ENCODE results near the gene SYT2.
A peak's percentile ranks its signal among the peaks of the same experiment; 100 is the strongest.
"Not testable (repeated sequence)": the region's sequence is repeated elsewhere in the genome, so short reads cannot be mapped to it uniquely, and the experiment has no call there.

The SYT2 gene

DNA sequence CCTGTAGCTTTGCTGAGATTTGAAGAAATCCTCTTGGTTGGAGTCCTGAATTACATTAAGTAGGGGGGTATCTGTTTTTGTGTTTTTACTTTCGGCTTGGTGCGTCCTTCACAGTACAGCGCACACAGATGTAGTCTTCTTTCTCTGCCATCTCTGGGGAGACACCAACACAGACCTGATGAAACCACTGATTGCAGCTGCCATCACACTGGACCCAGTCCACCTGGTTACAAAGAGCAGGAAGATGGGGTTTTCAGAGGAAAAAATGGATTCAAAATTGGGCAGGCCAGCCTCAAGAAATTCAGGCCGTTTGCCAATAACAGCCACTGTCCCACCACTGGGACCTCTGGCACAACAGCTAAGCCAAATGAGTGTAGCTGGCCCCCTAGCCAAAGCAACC lies 18.7 kb upstream of the SYT2 start:
- Histone ChIP-seq H3K9ac (ENCODE audit: low read depth in 1 of 2, low read length in 2 of 2) (no peak overlapping the region), H3K27me3 (ENCODE audit: control insufficient read depth in 1 of 2, insufficient read depth in 2 of 2, low read length in 2 of 2) (no peaks in the 10 kb centered on the region), H3K4me1 (ENCODE audit: control insufficient read depth in 1 of 2, insufficient read depth in 2 of 2, low read length in 2 of 2) (no peaks in the 10 kb centered on the region), H3K9me3 (ENCODE audit: control insufficient read depth in 1 of 2, low read length in 2 of 2) (no peaks in the 10 kb centered on the region), H3K36me3 (ENCODE audit: control insufficient read depth in 1 of 2, insufficient read depth in 2 of 2, low read length in 2 of 2) (peaks cover 58 to 76% of the 10 kb centered on the region in 2 donors), H3K4me3 (ENCODE audit: low read depth in 1 of 2, low read length in 2 of 2) (no peak overlapping the region), H3K27ac (ENCODE audit: low read depth, low read length) (no peak overlapping the region)

DNA sequence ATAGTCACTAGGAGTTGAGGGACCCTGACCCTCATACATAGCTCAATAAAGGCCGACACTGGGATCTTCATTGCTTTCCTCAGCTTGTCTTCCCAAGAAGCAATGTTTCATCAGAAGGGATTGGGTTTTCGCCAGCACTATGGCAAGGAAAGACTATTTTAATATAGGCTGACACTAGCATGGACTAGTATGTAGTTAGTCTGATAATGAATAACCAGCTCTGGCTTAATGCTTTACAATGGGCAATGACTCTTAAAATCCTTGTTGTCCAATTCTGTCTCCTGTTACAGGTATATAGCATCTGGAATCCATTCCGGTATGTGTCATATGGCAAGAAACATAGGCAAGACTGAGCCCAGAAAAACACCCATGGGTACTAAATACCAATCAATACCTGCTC lies 15.3 kb upstream of the SYT2 start:
- Histone ChIP-seq H3K36me3 (ENCODE audit: control insufficient read depth in 1 of 2, insufficient read depth in 2 of 2, low read length in 2 of 2) (peaks cover 29 to 51% of the 10 kb centered on the region in 2 donors), H3K4me1 (ENCODE audit: control insufficient read depth in 1 of 2, insufficient read depth in 2 of 2, low read length in 2 of 2) (no peaks in the 10 kb centered on the region), H3K9me3 (ENCODE audit: control insufficient read depth in 1 of 2, low read length in 2 of 2) (no peaks in the 10 kb centered on the region), H3K27ac (ENCODE audit: low read depth, low read length) (no peak overlapping the region), H3K4me3 (ENCODE audit: low read depth in 1 of 2, low read length in 2 of 2) (no peak overlapping the region), H3K9ac (ENCODE audit: low read depth in 1 of 2, low read length in 2 of 2) (no peak overlapping the region), H3K27me3 (ENCODE audit: control insufficient read depth in 1 of 2, insufficient read depth in 2 of 2, low read length in 2 of 2) (no peaks in the 10 kb centered on the region)

DNA sequence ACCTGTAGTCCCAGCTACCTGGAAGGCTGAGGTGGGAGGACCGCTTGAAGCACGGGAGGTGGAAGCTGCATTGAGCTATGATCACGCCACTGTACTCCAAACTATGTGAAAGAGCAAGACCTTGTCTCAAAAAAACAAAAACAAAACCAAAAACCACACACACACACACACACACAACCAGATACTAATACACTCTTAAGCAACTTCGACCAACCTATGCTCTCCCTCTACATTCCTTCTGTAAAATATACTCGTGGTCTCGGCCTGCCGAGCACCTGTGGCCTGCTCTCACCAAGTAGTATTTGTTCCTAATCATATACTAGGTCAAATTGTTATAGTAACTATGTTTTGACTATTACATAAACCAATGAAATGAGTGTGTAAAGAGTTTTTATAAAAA lies 13.5 kb upstream of the SYT2 start:
- Histone ChIP-seq H3K9ac (ENCODE audit: low read depth in 1 of 2, low read length in 2 of 2) (no peak overlapping the region), H3K4me1 (ENCODE audit: control insufficient read depth in 1 of 2, insufficient read depth in 2 of 2, low read length in 2 of 2) (no peaks in the 10 kb centered on the region), H3K27me3 (ENCODE audit: control insufficient read depth in 1 of 2, insufficient read depth in 2 of 2, low read length in 2 of 2) (peaks cover 0 to 2% of the 10 kb centered on the region in 2 donors), H3K4me3 (ENCODE audit: low read depth in 1 of 2, low read length in 2 of 2) (no peak overlapping the region), H3K36me3 (ENCODE audit: control insufficient read depth in 1 of 2, insufficient read depth in 2 of 2, low read length in 2 of 2) (peaks cover 12 to 33% of the 10 kb centered on the region in 2 donors), H3K9me3 (ENCODE audit: control insufficient read depth in 1 of 2, low read length in 2 of 2) (no peaks in the 10 kb centered on the region), H3K27ac (ENCODE audit: low read depth, low read length) (no peak overlapping the region)

DNA sequence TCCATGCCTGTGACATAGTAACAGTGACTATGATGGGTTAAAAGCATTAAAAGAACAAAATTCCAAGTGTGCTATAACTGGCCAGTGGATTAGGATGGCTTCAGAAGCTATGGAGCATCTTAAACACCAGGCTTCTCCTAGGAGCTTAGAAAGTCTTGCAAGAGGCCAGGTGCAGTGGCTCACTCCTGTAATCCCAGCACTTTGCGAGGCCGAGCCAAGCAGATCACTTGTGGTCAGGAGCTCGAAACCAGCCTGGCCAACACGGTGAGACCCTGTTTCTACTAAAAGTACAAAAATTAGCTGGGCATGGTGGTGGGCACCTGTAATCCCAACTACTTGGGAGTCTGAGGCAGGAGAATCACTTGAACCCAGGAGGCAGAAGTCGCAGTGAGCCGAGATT lies 12.8 kb upstream of the SYT2 start:
- not testable (repeated sequence) for H3K9ac ChIP-seq (ENCODE audit: low read depth in 1 of 2, low read length in 2 of 2); H3K27ac ChIP-seq (ENCODE audit: low read depth, low read length); H3K4me1 ChIP-seq (ENCODE audit: control insufficient read depth in 1 of 2, insufficient read depth in 2 of 2, low read length in 2 of 2); H3K27me3 ChIP-seq (ENCODE audit: control insufficient read depth in 1 of 2, insufficient read depth in 2 of 2, low read length in 2 of 2); H3K4me3 ChIP-seq (ENCODE audit: low read depth in 1 of 2, low read length in 2 of 2); H3K9me3 ChIP-seq (ENCODE audit: control insufficient read depth in 1 of 2, low read length in 2 of 2)
- peaks cover 7 to 27% of the 10 kb centered on the region in 2 donors for H3K36me3 ChIP-seq (ENCODE audit: control insufficient read depth in 1 of 2, insufficient read depth in 2 of 2, low read length in 2 of 2)

DNA sequence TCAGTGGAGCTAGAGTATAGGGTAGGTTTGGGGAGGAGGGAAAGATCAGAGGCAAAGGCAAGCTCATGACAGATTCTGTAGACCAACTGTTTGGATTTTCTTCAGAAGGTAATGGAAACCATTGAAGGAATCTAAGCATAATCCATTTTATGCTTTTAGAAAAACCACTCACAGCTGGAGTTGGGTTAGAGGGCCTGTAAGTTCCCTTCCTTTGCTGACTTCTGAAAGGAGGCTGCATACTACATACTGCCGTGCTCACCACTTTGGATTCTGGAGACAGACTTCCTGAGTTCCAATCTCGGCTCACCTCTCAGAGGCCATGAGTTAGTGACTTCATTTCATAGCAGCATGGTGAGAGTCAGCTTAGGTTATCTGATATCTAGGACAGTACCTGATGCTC lies 6.4 kb upstream of the SYT2 start:
- Histone ChIP-seq H3K36me3 (ENCODE audit: control insufficient read depth in 1 of 2, insufficient read depth in 2 of 2, low read length in 2 of 2) (no peaks in the 10 kb centered on the region), H3K4me3 (ENCODE audit: low read depth in 1 of 2, low read length in 2 of 2) (no peak overlapping the region), H3K4me1 (ENCODE audit: control insufficient read depth in 1 of 2, insufficient read depth in 2 of 2, low read length in 2 of 2) (no peaks in the 10 kb centered on the region), H3K27me3 (ENCODE audit: control insufficient read depth in 1 of 2, insufficient read depth in 2 of 2, low read length in 2 of 2) (peaks cover 7 to 9% of the 10 kb centered on the region in 2 donors), H3K9me3 (ENCODE audit: control insufficient read depth in 1 of 2, low read length in 2 of 2) (no peaks in the 10 kb centered on the region), H3K9ac (ENCODE audit: low read depth in 1 of 2, low read length in 2 of 2) (no peak overlapping the region), H3K27ac (ENCODE audit: low read depth, low read length) (no peak overlapping the region)

DNA sequence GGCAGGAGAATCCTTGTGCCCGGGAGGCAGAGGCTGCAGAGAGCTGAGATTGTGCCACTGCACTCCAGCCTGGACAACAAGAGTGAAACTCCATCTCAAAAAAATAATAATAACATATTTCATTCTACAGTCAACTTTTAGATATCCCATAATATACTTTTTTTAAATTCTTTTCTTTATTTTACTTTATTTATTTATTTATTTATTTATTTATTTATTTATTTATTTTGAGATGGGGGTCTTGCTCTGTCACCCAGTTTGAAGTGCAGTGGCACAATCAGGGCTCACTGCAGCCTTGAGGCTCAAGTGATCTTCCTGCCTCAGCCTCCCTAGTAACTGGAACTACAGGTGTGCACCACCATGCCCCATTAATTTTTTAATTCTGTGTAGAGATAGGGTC lies 3.9 kb upstream of the SYT2 start:
- not testable (repeated sequence) for H3K9ac ChIP-seq (ENCODE audit: low read depth in 1 of 2, low read length in 2 of 2); H3K27ac ChIP-seq (ENCODE audit: low read depth, low read length); H3K4me3 ChIP-seq (ENCODE audit: low read depth in 1 of 2, low read length in 2 of 2); H3K9me3 ChIP-seq (ENCODE audit: control insufficient read depth in 1 of 2, low read length in 2 of 2); H3K36me3 ChIP-seq (ENCODE audit: control insufficient read depth in 1 of 2, insufficient read depth in 2 of 2, low read length in 2 of 2)
- H3K27me3 ChIP-seq (ENCODE audit: control insufficient read depth in 1 of 2, insufficient read depth in 2 of 2, low read length in 2 of 2) = peaks cover 25 to 26% of the 10 kb centered on the region in 2 donors
- H3K4me1 ChIP-seq (ENCODE audit: control insufficient read depth in 1 of 2, insufficient read depth in 2 of 2, low read length in 2 of 2) = peaks cover 9 to 11% of the 10 kb centered on the region in 2 donors

DNA sequence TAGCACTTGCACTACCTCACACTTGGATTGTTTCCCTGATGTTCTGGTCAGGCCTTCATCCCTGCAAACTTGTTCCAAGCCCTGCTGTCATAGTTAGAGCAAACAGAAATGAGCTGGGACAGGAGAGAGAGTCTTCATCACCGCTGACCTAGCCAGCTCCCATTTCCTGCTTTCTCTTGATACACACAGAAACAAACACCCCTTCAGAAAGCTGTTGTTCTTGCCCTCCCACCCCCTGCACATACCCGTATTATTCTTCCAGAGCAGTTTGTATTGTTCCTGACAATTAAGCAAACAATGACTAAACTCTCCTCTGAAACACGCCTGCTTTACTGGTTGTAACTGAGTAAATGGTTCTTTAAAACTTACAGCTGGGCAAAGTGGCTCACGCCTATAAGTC lies 2.9 kb upstream of the SYT2 start:
- no peak overlapping the region for H3K9ac ChIP-seq (ENCODE audit: low read depth in 1 of 2, low read length in 2 of 2)
- H3K4me3 ChIP-seq (ENCODE audit: low read depth in 1 of 2, low read length in 2 of 2) = no peak overlapping the region
- H3K27me3 ChIP-seq (ENCODE audit: control insufficient read depth in 1 of 2, insufficient read depth in 2 of 2, low read length in 2 of 2) = peaks cover 32 to 37% of the 10 kb centered on the region in 2 donors
- no peaks in the 10 kb centered on the region for H3K9me3 ChIP-seq (ENCODE audit: control insufficient read depth in 1 of 2, low read length in 2 of 2)
- peaks cover 9 to 11% of the 10 kb centered on the region in 2 donors for H3K4me1 ChIP-seq (ENCODE audit: control insufficient read depth in 1 of 2, insufficient read depth in 2 of 2, low read length in 2 of 2)
- H3K36me3 ChIP-seq (ENCODE audit: control insufficient read depth in 1 of 2, insufficient read depth in 2 of 2, low read length in 2 of 2) = no peaks in the 10 kb centered on the region
- H3K27ac ChIP-seq (ENCODE audit: low read depth, low read length) = no peak overlapping the region

DNA sequence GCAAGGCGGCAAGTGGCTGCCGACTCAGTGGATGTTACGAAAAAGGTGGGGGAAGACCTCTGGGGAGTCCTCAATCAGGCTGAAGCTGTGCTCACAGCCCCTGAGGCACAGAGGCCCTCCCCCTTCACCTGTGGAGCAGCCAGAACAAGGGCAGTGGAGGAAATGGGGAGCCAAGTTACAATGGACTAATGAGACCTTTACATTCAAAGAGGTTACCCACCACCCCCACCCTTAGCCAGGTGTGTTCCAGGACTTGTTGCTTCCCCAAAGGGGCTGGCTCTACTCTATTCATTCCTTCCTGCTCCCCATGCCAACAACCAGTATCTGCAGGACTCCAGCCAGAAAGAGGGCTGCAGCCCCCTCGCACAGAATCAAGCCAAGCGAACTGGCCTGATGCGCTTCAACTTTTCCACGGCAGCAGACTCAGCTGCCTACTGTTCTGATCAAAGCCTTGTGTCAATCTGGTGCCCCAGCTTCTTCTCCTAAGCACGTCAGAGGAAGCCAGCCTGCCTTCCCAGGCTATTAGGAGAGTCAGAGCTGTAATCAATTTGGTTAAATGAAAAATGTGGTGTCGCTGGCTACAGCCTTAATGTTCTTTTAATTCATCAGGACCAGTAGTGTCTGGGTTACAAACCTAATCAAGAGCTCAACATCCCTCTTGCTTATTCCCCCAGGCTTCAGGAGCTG lies 1.8 kb upstream of the SYT2 start:
- H3K4me1 ChIP-seq (ENCODE audit: control insufficient read depth in 1 of 2, insufficient read depth in 2 of 2, low read length in 2 of 2) = peaks cover 9 to 11% of the 10 kb centered on the region in 2 donors
- no peak overlapping the region for H3K4me3 ChIP-seq (ENCODE audit: low read depth in 1 of 2, low read length in 2 of 2)
- H3K9me3 ChIP-seq (ENCODE audit: control insufficient read depth in 1 of 2, low read length in 2 of 2) = no peaks in the 10 kb centered on the region
- H3K9ac ChIP-seq (ENCODE audit: low read depth in 1 of 2, low read length in 2 of 2) = no peak overlapping the region
- no peak overlapping the region for H3K27ac ChIP-seq (ENCODE audit: low read depth, low read length)
- no peaks in the 10 kb centered on the region for H3K36me3 ChIP-seq (ENCODE audit: control insufficient read depth in 1 of 2, insufficient read depth in 2 of 2, low read length in 2 of 2)
- H3K27me3 ChIP-seq (ENCODE audit: control insufficient read depth in 1 of 2, insufficient read depth in 2 of 2, low read length in 2 of 2) = peaks cover 39 to 42% of the 10 kb centered on the region in 2 donors

DNA sequence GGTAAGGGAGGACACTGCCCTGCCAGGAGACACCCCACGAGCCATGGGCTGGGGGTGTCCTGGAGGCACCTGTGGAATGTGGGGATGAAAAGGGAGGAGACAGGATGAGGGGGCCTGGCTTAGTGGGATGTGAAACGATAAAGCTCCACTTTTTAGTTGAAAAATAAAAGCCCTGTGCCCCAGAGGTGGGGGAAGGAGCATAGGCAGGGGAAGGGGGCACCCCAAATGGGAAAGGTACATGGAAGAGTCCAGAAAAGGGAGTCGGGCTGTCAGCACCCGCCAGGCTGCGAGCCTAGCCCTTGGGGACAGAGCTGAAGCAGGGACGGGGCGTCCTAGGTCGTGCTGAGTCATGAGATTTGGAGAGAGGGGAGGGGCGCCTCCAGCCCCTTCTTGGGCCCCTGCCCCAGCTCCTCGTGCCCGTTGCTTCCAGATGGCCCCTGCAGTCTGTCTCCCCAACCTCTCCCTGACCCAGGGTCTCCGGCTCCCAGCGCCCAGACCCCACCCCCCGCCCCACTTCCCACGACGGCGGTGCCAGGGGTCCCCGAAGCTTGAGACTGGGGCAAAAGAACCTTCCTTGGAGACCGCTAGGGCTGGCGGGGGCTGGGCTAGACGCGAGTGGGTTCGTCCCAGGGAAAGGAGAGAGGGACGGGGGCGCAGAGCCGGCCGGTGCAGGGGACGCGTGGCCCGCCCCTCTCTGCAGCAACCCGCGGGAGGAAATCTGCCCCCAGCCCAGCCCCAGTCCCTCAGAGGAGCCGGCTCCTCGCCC lies 795 bp downstream of the SYT2 start:
- Histone ChIP-seq H3K9ac (ENCODE audit: low read depth in 1 of 2, low read length in 2 of 2) (no peak overlapping the region), H3K4me1 (ENCODE audit: control insufficient read depth in 1 of 2, insufficient read depth in 2 of 2, low read length in 2 of 2) (peaks cover 9 to 11% of the 10 kb centered on the region in 2 donors), H3K27me3 (ENCODE audit: control insufficient read depth in 1 of 2, insufficient read depth in 2 of 2, low read length in 2 of 2) (peaks cover 51 to 54% of the 10 kb centered on the region in 2 donors), H3K4me3 (ENCODE audit: low read depth in 1 of 2, low read length in 2 of 2) (peak overlapping the region in 1 of 2 donors; percentile 43), H3K27ac (ENCODE audit: low read depth, low read length) (no peak overlapping the region), H3K36me3 (ENCODE audit: control insufficient read depth in 1 of 2, insufficient read depth in 2 of 2, low read length in 2 of 2) (no peaks in the 10 kb centered on the region), H3K9me3 (ENCODE audit: control insufficient read depth in 1 of 2, low read length in 2 of 2) (no peaks in the 10 kb centered on the region)

DNA sequence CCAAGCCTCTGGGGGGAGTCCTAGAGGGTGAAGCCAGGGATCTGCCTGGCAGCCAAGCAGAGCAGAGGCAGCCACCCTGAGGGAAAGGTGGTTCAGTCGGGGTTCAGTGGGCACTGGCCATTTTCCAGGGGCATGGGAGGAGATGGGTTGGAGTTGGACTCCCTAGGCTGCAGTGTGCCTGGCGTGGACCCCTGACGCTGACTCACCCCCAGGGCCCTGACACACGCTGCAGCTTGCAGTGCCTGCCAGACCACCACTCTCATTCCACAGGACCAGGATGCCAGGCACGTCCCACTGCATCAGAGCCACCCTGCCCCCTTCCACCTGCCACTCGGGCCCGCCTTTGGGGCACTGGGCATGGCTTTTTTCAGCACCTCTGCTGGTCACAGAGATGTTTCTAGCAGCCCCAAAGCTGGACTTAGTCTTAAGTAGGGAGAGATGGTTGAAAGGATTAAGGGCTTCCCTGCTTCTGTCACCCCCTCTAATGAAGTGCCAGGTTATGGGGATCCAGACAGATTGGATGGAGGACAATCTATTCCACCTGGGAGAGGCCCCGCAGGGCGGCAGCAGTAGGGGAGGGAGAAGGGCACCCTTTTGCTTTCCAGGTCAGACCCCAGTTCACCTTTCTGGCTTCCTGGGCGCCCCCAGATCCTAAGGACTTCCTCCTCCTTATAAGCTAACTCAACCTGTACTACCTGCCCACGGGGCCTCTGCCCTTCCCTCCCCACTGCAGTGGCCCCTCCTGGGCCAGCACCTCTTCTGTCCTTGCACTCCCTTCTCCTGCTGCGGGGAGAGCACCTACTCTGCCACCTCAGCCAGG lies 1.6 kb downstream of the SYT2 start:
- H3K27me3 ChIP-seq (ENCODE audit: control insufficient read depth in 1 of 2, insufficient read depth in 2 of 2, low read length in 2 of 2) = peaks cover 54 to 55% of the 10 kb centered on the region in 2 donors
- H3K36me3 ChIP-seq (ENCODE audit: control insufficient read depth in 1 of 2, insufficient read depth in 2 of 2, low read length in 2 of 2) = no peaks in the 10 kb centered on the region

More for the DNA sequence above, 1.6 kb downstream of the SYT2 start:
- no peak overlapping the region for H3K9ac ChIP-seq (ENCODE audit: low read depth in 1 of 2, low read length in 2 of 2)
- H3K4me1 ChIP-seq (ENCODE audit: control insufficient read depth in 1 of 2, insufficient read depth in 2 of 2, low read length in 2 of 2) = peaks cover 9 to 11% of the 10 kb centered on the region in 2 donors
- no peak overlapping the region for H3K4me3 ChIP-seq (ENCODE audit: low read depth in 1 of 2, low read length in 2 of 2)
- no peaks in the 10 kb centered on the region for H3K9me3 ChIP-seq (ENCODE audit: control insufficient read depth in 1 of 2, low read length in 2 of 2)
- H3K27ac ChIP-seq (ENCODE audit: low read depth, low read length) = no peak overlapping the region
